KMS-11 (cell line): ENCODE measurements around the gene TBXAS1.

Source experiments
- H2AFZ ChIP-seq: fragments of 200-600 bp; sonication (generic); 2 replicates; pipeline ENCODE4 v1.6.1; 2016; ENCODE audit warnings: antibody characterized with exemption, mixed run types, low read depth
- H3K27ac ChIP-seq: fragments of 200-600 bp; sonication (generic); 2 replicates; pipeline ENCODE4 v1.6.1; 2016; ENCODE audit warnings: mild to moderate bottlenecking, mixed run types
- H3K27me3 ChIP-seq: fragments of 200-600 bp; sonication (generic); 2 replicates; pipeline ENCODE4 v1.6.1; 2017; ENCODE audit warnings: mild to moderate bottlenecking, low read depth, mixed run types, moderate library complexity; ENCODE audit not compliant: insufficient read depth
- H3K36me3 ChIP-seq: fragments of 200-600 bp; sonication (generic); 2 replicates; pipeline ENCODE4 v1.6.1; 2017; ENCODE audit warnings: mild to moderate bottlenecking, mixed run types; ENCODE audit not compliant: insufficient read depth
- H3K4me1 ChIP-seq: fragments of 200-600 bp; sonication (generic); 2 replicates; pipeline ENCODE4 v1.6.1; 2016; ENCODE audit warnings: mild to moderate bottlenecking, low read depth, mixed run types; ENCODE audit not compliant: poor library complexity, severe bottlenecking
- H3K4me2 ChIP-seq: fragments of 200-600 bp; sonication (generic); 2 replicates; pipeline ENCODE4 v1.7.0; 2016; ENCODE audit warnings: mild to moderate bottlenecking, mixed run types
- H3K4me3 ChIP-seq: fragments of 200-600 bp; sonication (generic); IDR thresholded peaks from 2 replicates; pipeline ENCODE4 v1.6.1; 2017; ENCODE audit warnings: low read depth, low read length, mixed read lengths; ENCODE audit not compliant: insufficient read depth
- H3K79me2 ChIP-seq: fragments of 200-600 bp; sonication (generic); 2 replicates; pipeline ENCODE4 v1.6.1; 2016; ENCODE audit warnings: low read depth, mixed run types; ENCODE audit not compliant: insufficient read depth
- H3K9ac ChIP-seq: fragments of 200-600 bp; sonication (generic); 2 replicates; pipeline ENCODE4 v1.6.1; 2016; ENCODE audit warnings: mild to moderate bottlenecking, mixed run types
- H4K20me1 ChIP-seq: fragments of 200-600 bp; sonication (generic); 2 replicates; pipeline ENCODE4 v1.6.1; 2016; ENCODE audit warnings: mild to moderate bottlenecking, mixed run types; ENCODE audit not compliant: insufficient read depth
- TF ChIP-seq, protein P1 (sequence below): fragments of 200-600 bp; sonication (generic); conservative IDR thresholded peaks from 2 replicates; pipeline ENCODE4 v1.6.1; 2017; ENCODE audit warnings: low read depth, mild to moderate bottlenecking, antibody characterized with exemption, low read length, moderate library complexity, mixed read lengths

Gene TBXAS1

GRCh38 chr7:139791316-139791715 is 37.7 kb upstream of the TBXAS1 start:
- H3K36me3 ChIP-seq, result no peaks in the 10 kb centered on the region
- H3K4me1 ChIP-seq, result no peaks in the 10 kb centered on the region
- no peak overlapping the region for H3K9ac ChIP-seq
- no peaks in the 10 kb centered on the region for H4K20me1 ChIP-seq
- H3K4me2 ChIP-seq, result no peak overlapping the region
- no peak overlapping the region for H3K27ac ChIP-seq
- no peak overlapping the region for H2AFZ ChIP-seq
- H3K4me3 ChIP-seq, result no peak overlapping the region
- TF ChIP-seq, protein P1, sequence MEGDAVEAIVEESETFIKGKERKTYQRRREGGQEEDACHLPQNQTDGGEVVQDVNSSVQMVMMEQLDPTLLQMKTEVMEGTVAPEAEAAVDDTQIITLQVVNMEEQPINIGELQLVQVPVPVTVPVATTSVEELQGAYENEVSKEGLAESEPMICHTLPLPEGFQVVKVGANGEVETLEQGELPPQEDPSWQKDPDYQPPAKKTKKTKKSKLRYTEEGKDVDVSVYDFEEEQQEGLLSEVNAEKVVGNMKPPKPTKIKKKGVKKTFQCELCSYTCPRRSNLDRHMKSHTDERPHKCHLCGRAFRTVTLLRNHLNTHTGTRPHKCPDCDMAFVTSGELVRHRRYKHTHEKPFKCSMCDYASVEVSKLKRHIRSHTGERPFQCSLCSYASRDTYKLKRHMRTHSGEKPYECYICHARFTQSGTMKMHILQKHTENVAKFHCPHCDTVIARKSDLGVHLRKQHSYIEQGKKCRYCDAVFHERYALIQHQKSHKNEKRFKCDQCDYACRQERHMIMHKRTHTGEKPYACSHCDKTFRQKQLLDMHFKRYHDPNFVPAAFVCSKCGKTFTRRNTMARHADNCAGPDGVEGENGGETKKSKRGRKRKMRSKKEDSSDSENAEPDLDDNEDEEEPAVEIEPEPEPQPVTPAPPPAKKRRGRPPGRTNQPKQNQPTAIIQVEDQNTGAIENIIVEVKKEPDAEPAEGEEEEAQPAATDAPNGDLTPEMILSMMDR, result no peak
- no peaks in the 10 kb centered on the region for H3K79me2 ChIP-seq
- no peaks in the 10 kb centered on the region for H3K27me3 ChIP-seq

DNA sequence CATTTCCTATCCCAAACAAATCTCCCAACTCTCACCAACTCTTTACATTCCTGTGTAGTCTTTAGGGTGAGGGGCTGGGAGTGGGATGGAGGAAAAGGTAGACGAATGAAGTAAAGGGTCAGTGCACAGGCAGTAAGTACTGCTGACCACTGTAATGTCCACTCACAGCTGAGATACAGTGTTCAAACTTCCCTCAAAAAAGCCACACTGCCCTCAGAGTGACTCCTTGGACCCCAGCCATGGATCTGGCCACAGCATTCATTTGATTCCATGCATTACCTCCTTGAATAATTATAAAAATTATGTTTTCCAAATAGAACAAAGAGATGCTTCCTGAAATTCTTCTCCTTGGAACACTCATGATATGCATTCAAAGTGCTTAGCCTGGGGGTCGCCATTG is 31.5 kb upstream of the TBXAS1 start:
- H3K79me2 ChIP-seq, result no peaks in the 10 kb centered on the region
- TF ChIP-seq, protein P1, result no peak
- no peaks in the 10 kb centered on the region for H3K27me3 ChIP-seq
- peak overlapping the region; percentile 71 for H3K27ac ChIP-seq
- H3K36me3 ChIP-seq, result no peaks in the 10 kb centered on the region
- H3K4me3 ChIP-seq, result no peak overlapping the region
- H2AFZ ChIP-seq, result peak overlapping the region; percentile 72; the same call in 1 of the 2 replicates
- peaks cover 26% of the 10 kb centered on the region for H3K4me1 ChIP-seq
- peak overlapping the region; percentile 55; the same call in 1 of the 2 replicates for H3K9ac ChIP-seq
- no peaks in the 10 kb centered on the region for H4K20me1 ChIP-seq
- peak overlapping the region; percentile 82 for H3K4me2 ChIP-seq

DNA sequence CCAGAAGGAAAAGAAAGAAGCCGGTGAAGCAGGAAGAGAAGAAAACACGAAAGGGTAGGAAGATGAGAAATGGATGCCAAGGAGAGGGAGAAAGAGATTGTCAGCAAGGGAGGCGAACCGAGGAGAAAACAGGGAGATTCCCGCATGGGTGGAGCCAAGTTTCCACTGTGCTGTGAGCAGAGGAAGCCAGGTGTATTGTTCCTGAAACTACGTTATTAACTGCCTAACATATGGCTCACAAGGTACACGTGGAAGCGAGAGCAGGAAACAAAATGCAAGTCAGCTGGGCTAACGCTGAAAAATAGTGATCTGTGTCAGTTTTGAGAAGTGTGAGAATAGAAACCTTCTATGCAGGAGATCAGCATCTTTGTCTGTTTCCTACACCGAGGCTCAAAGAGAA is 30.8 kb upstream of the TBXAS1 start:
- TF ChIP-seq, protein P1, result no peak
- peak overlapping the region; percentile 72 for H2AFZ ChIP-seq
- peak overlapping the region; percentile 82 for H3K4me2 ChIP-seq
- no peaks in the 10 kb centered on the region for H4K20me1 ChIP-seq
- no peaks in the 10 kb centered on the region for H3K79me2 ChIP-seq
- H3K4me1 ChIP-seq, result peaks cover 26% of the 10 kb centered on the region
- H3K27ac ChIP-seq, result peak overlapping the region; percentile 71
- peak overlapping the region; percentile 55; the same call in 1 of the 2 replicates for H3K9ac ChIP-seq
- no peaks in the 10 kb centered on the region for H3K36me3 ChIP-seq
- H3K4me3 ChIP-seq, result no peak overlapping the region
- H3K27me3 ChIP-seq, result no peaks in the 10 kb centered on the region

DNA sequence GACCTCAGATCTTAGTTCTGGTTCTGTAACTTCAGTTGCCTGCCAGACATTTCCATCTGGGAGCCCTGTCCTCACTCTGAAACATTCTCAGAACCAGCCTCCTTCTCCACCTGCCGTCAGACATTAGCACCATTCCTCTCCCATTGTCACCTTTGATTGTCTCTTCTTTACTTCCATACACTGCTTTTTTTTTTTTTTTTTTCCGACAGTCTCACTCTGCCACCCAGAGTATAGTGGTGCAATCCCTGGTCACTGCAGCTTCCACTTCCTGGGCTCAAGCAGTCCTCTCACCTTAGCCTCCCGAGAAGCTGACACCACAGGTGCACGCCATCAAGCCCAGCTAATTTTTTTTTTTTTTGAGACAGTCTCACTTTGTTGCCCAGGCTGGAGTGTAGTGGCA is 30.2 kb upstream of the TBXAS1 start:
- Histone ChIP-seq H3K4me2 (peak overlapping the region; percentile 82), H3K4me1 (peaks cover 26% of the 10 kb centered on the region), H2AFZ (peak overlapping the region; percentile 72; the same call in 1 of the 2 replicates), H3K4me3 (no peak overlapping the region), H3K27ac (peak overlapping the region; percentile 71), H3K9ac (peak overlapping the region; percentile 55; the same call in 1 of the 2 replicates), H3K27me3 (no peaks in the 10 kb centered on the region), H4K20me1 (no peaks in the 10 kb centered on the region), H3K79me2 (no peaks in the 10 kb centered on the region), H3K36me3 (no peaks in the 10 kb centered on the region)
- TF ChIP-seq, protein P1, result no peak
